GM06990 (cell line): ENCODE data around the gene ATP2A1.

Experiments
- DNase-seq: peaks from one replicate; pipeline ENCODE4 v3.0.0-alpha.2; 2011; ENCODE audit not compliant: insufficient read length; ENCODE audit errors: extremely low read depth
- H3K27me3 ChIP-seq: replicated peaks from 2 replicates; pipeline ENCODE4 v1.6.0; 2011; ENCODE audit warnings: low read length; ENCODE audit not compliant: control insufficient read depth, insufficient read depth
- H3K36me3 ChIP-seq: 2 replicates; pipeline ENCODE4 v1.5.1; 2011; ENCODE audit warnings: low read length; ENCODE audit not compliant: control insufficient read depth, insufficient read depth
- H3K4me3 ChIP-seq: replicated peaks from 2 replicates; pipeline ENCODE4 v1.5.1; 2011; ENCODE audit warnings: low read depth, mild to moderate bottlenecking, control low read depth, low read length
- CTCF ChIP-seq: IDR thresholded peaks from 2 replicates; pipeline ENCODE4 v1.5.1; 2011; ENCODE audit warnings: low read length, control low read depth, mild to moderate bottlenecking, inconsistent platforms; ENCODE audit not compliant: insufficient read depth, poor library complexity, severe bottlenecking

Gene ATP2A1

GRCh38 chr16:28835864-28836760, 42.2 kb upstream of the ATP2A1 start:
- no peak for DNase-seq
- TF ChIP-seq CTCF, result no peak
- no peak overlapping the region for H3K4me3 ChIP-seq
- H3K36me3 ChIP-seq, result peaks cover 47% of the 10 kb centered on the region
- no peaks in the 10 kb centered on the region for H3K27me3 ChIP-seq

DNA sequence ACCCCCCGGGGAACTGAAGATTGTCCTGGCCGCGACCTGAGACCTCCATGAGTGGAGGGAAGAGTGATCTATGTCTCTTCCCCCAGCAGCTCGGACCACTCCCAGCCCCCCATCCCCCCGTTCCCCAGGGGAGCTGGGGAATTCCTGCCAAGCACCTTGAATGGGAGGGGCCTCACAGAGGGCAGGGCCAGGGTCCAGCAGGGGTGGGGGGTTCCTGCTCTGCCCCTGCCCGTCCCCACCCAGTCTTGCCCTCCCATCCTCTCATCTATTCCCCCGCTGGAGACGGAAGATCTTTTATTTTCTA, 41.6 kb upstream of the ATP2A1 start:
- H3K36me3 ChIP-seq, result peaks cover 43% of the 10 kb centered on the region

GRCh38 chr16:28837672-28838557, 40.4 kb upstream of the ATP2A1 start:
- Histone ChIP-seq H3K27me3 (no peaks in the 10 kb centered on the region), H3K36me3 (peaks cover 45% of the 10 kb centered on the region), H3K4me3 (no peak overlapping the region)
- no peak for DNase-seq
- TF ChIP-seq CTCF, result no peak

More for the DNA sequence above, 41.6 kb upstream of the ATP2A1 start:
- Histone ChIP-seq H3K4me3 (no peak overlapping the region), H3K27me3 (no peaks in the 10 kb centered on the region)
- DNase-seq, result no peak
- TF ChIP-seq CTCF, result no peak

GRCh38 chr16:28838558-28838918, 39.8 kb upstream of the ATP2A1 start:
- Histone ChIP-seq H3K4me3 (no peak overlapping the region), H3K27me3 (no peaks in the 10 kb centered on the region), H3K36me3 (peaks cover 44% of the 10 kb centered on the region)
- no peak for DNase-seq
- TF ChIP-seq CTCF, result no peak

- peaks cover 47% of the 10 kb centered on the region for H3K36me3 ChIP-seq
- H3K27me3 ChIP-seq, result no peaks in the 10 kb centered on the region
- DNase-seq, result no peak
- no peak for TF ChIP-seq CTCF
- no peak overlapping the region for H3K4me3 ChIP-seq
Observed at GRCh38 chr16:28839004-28839639, 39.2 kb upstream of the ATP2A1 start.
